Fibroblast of mammary gland (primary cell): ENCODE measurements around the gene PIK3C3.

Source experiments
- DNase-seq: peaks from one replicate; pipeline ENCODE4 v3.0.0-alpha.2; 2010; ENCODE audit warnings: low read depth
- H3K4me3 ChIP-seq: 2 replicates; pipeline ENCODE4 v1.5.1; 2011; ENCODE audit warnings: low read depth, mild to moderate bottlenecking, low read length, moderate library complexity; ENCODE audit not compliant: control insufficient read depth
- TF ChIP-seq, protein P1 (sequence below): conservative IDR thresholded peaks from 2 replicates; pipeline ENCODE4 v1.5.1; 2011; ENCODE audit warnings: low read depth, low read length, inconsistent platforms; ENCODE audit not compliant: control insufficient read depth, insufficient read depth

PIK3C3 gene

DNA sequence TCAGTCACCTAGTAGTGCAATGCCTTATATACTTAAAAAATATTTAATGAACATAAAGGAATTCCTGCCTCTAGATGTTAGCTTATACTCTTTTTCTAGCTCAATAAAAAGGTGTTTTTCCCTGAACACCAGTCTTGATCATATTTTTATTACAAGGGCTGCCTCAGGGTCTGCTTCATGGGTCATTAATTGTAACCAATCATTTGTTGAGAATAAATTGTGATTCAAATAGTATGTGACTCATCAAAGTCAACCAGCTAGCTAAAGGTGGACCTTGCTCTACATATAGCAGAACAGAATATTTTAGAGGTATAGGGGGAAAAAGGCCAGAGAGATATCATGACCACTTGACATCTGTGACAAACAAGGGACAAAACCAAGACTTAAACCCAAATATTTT lies 114.0 kb downstream of the PIK3C3 start:
- DNase-seq = no peak

DNA sequence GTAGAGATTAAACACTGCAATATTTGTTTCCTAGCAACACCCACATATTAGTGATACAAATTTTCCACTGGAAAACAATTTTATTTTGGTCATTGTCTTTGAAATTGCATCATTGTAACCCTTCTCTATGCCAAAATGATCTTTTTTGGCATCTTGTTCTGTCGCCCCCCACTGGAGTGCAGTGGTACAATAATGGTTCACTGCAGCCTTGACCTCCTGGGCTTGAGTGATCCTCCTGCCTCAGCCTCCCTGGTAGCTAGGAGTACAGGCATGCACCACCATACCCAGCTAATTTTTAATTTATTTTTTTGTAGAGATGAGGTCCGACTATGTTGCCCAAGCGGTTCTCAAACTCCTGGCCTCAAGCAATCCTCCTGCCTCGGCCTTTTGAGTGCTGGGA lies 117.4 kb downstream of the PIK3C3 start:
- no peak for DNase-seq
- TF ChIP-seq, protein P1, sequence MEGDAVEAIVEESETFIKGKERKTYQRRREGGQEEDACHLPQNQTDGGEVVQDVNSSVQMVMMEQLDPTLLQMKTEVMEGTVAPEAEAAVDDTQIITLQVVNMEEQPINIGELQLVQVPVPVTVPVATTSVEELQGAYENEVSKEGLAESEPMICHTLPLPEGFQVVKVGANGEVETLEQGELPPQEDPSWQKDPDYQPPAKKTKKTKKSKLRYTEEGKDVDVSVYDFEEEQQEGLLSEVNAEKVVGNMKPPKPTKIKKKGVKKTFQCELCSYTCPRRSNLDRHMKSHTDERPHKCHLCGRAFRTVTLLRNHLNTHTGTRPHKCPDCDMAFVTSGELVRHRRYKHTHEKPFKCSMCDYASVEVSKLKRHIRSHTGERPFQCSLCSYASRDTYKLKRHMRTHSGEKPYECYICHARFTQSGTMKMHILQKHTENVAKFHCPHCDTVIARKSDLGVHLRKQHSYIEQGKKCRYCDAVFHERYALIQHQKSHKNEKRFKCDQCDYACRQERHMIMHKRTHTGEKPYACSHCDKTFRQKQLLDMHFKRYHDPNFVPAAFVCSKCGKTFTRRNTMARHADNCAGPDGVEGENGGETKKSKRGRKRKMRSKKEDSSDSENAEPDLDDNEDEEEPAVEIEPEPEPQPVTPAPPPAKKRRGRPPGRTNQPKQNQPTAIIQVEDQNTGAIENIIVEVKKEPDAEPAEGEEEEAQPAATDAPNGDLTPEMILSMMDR = peak; percentile 11
- no peak overlapping the region for H3K4me3 ChIP-seq

More for the DNA sequence above, 114.0 kb downstream of the PIK3C3 start:
- no peak overlapping the region for H3K4me3 ChIP-seq
- TF ChIP-seq, protein P1 = no peak

DNA sequence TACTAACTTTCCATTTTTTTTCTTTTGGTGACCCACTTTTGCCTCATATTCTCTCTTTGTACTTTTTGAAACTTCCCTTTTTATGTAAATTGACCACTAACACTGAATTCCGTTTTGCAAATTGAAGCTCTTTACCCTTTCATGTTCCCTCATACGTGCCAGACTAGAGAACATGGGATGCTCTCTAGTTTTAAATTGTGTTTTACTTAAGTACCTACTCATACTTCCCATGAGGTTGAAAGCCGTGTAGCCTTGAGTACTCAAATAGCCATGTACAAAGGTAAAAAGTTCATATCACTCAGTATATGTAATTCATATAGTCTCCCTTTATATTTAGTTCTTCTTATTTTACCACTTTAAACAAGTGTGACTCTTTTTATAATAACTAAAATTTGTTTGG lies 119.7 kb downstream of the PIK3C3 start:
- DNase-seq = no peak
- TF ChIP-seq, protein P1 = no peak
- H3K4me3 ChIP-seq = no peak overlapping the region

- H3K4me3 ChIP-seq = no peak overlapping the region
- peak; percentile 21 for DNase-seq
- TF ChIP-seq, protein P1 = no peak
Measured at GRCh38 chr18:42078711-42079110, 123.7 kb downstream of the PIK3C3 start.

DNA sequence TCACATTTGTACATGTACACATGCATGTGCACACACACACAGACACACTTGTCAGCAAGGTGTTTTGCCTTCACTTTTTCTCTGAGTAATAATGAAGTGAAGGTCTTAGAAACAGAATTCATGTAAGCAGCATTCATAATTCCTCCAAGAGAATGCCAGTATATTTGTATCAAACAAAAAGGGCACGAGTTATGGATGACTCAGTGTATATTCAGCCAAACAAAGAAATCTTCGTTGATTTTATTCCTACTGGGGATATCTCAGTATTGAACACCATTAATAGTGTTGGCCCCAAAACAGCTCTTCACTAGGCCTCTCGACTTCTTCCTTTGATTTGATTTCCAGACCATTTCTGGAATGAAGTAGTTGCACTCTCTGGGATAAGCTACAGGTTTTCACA lies 125.3 kb downstream of the PIK3C3 start:
- TF ChIP-seq, protein P1 = no peak
- no peak for DNase-seq
- H3K4me3 ChIP-seq = no peak overlapping the region

DNA sequence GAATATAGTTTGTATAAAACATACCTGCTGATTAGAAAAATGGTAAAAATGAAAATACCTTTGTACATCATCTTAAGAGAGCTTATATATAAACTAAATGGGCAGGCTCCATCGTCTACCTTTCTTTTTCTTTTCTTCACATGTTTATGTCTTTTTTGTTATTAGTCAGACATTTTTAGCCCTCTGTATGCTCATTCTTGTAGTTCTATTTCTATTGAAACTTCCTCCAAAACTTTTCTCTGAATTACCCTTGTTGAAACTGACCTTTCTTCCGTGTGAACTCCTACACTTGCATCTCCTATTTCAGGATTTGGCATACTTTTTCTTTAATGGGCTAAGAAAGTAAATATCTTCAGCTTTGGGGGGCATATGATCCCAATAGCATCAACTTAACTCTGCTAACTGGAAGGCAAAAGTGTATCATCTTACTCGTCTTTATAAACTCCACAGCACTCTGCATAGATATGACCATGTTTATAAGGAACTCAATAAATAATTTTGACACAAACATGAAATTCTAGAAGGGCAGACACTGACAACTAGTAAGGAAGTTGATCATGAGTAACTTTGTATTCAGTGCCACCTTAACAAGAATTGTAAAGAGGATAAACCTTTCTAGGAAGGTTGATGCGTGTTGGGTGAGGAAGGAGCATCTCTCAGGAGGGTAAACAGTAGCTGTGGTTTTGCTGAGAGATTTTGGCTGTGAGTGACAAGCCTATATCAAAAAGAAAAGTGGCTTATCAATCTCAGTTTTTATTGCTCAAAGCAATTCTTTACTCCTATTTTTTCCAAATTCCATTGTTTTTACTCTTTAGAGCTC lies 127.6 kb downstream of the PIK3C3 start:
- no peak for DNase-seq
- TF ChIP-seq, protein P1 = no peak
- H3K4me3 ChIP-seq = no peak overlapping the region
